Right lobe of liver (tissue), 4 donors: ENCODE data around the gene CPO.

Experiments
- POLR2A ChIP-seq: fragments of 450-650 bp; IDR thresholded peaks from one replicate; pipeline ENCODE4 v1.6.1; 2017; ENCODE audit warnings: antibody characterized with exemption, mild to moderate bottlenecking
- TF ChIP-seq, protein P1 (sequence below), 4 donors: fragments of 200-600 bp in 3 of 4; fragments of 450-650 bp in 1 of 4; IDR thresholded peaks; one replicate each; pipeline versions ENCODE4 v1.5.1 to v1.8.0; 2016 to 2022; ENCODE audit warnings: antibody characterized with exemption in 4 of 4, mild to moderate bottlenecking in 2 of 4
- donor health status: DM: no; HTN: no; CAD: no.
- donor health status: DM: no; HTN: no; CAD: no.
- donor health status: DM: no; HTN: yes; CAD: no.

DNA sequence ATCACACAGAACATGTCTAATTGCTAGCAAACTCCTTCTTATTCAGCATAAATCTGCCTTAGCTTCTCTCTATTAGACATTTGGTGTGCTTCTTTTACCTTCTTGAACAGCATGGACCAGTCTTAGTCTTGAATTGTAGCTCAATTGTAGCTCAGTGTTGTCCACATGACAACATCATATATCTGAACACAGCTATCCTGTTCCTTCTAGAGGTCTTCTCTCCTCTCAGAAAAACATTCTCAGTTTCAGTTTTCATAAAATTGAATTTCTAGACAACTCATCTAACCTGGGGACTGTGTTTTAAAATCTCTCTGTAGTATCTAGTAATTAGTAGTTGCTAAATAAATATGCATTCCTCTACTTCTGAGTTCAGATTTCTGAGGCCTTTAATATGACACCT lies 47.6 kb downstream of the CPO start:
- TF ChIP-seq, protein P1, sequence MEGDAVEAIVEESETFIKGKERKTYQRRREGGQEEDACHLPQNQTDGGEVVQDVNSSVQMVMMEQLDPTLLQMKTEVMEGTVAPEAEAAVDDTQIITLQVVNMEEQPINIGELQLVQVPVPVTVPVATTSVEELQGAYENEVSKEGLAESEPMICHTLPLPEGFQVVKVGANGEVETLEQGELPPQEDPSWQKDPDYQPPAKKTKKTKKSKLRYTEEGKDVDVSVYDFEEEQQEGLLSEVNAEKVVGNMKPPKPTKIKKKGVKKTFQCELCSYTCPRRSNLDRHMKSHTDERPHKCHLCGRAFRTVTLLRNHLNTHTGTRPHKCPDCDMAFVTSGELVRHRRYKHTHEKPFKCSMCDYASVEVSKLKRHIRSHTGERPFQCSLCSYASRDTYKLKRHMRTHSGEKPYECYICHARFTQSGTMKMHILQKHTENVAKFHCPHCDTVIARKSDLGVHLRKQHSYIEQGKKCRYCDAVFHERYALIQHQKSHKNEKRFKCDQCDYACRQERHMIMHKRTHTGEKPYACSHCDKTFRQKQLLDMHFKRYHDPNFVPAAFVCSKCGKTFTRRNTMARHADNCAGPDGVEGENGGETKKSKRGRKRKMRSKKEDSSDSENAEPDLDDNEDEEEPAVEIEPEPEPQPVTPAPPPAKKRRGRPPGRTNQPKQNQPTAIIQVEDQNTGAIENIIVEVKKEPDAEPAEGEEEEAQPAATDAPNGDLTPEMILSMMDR (IDR thresholded peaks at IDR 0.05), result no peak
- TF ChIP-seq POLR2A, result no peak
